HG02852 (cell line): ENCODE data around the gene SNX13.
A peak's percentile ranks its signal among the peaks of the same experiment; 100 is the strongest.

Experiments used
- ATAC-seq: cut with Tn5 transposase; IDR thresholded peaks from one replicate; pipeline ENCODE4 v1.9.1; 2021; ENCODE audit warnings: mild to moderate bottlenecking, moderate library complexity; ENCODE audit not compliant: unreplicated experiment

SNX13 gene

GRCh38 chr7:17940302-17940883 is at the start of gene SNX13:
TSS of gene SNX13 (minus strand) at chr7:17940494. CDS start at chr7:17940295, 199 bp downstream.
- ATAC-seq = peak; percentile 93

GRCh38 chr7:17989546-17989945 is 49.3 kb upstream of the SNX13 start:
- no peak for ATAC-seq

- ATAC-seq = no peak
These were observed 48.6 kb upstream of the SNX13 start for GRCh38 chr7:17988858-17989257.

- no peak for ATAC-seq
These were observed 47.8 kb upstream of the SNX13 start for GRCh38 chr7:17988141-17988540.

- no peak for ATAC-seq
These were observed 46.6 kb upstream of the SNX13 start for GRCh38 chr7:17986851-17987250.

- ATAC-seq = no peak
These were observed 45.4 kb upstream of the SNX13 start for GRCh38 chr7:17985473-17986239.

GRCh38 chr7:17984288-17984687 is 44.0 kb upstream of the SNX13 start:
- no peak for ATAC-seq

GRCh38 chr7:17983221-17984062 is 43.1 kb upstream of the SNX13 start:
- ATAC-seq = no peak

GRCh38 chr7:17976952-17977351 is 36.7 kb upstream of the SNX13 start:
- no peak for ATAC-seq

GRCh38 chr7:17971411-17971810 is 31.1 kb upstream of the SNX13 start:
- no peak for ATAC-seq

- ATAC-seq = no peak
These were observed 28.8 kb upstream of the SNX13 start for GRCh38 chr7:17968791-17969715.

- no peak for ATAC-seq
These were observed 26.4 kb upstream of the SNX13 start for GRCh38 chr7:17966706-17967105.

GRCh38 chr7:17965603-17966002 is 25.3 kb upstream of the SNX13 start:
- no peak for ATAC-seq

GRCh38 chr7:17963281-17963680 is 23.0 kb upstream of the SNX13 start:
- ATAC-seq = no peak

GRCh38 chr7:17962652-17963051 is 22.4 kb upstream of the SNX13 start:
- ATAC-seq = no peak

GRCh38 chr7:17957871-17958270 is 17.6 kb upstream of the SNX13 start:
- no peak for ATAC-seq

- ATAC-seq = peak; percentile 100
These were observed 12.1 kb upstream of the SNX13 start for GRCh38 chr7:17952387-17952786.

GRCh38 chr7:17951742-17952254 is 11.5 kb upstream of the SNX13 start:
- no peak for ATAC-seq

- no peak for ATAC-seq
These were observed 8.4 kb upstream of the SNX13 start for GRCh38 chr7:17948526-17949238.

GRCh38 chr7:17947620-17948019 is 7.3 kb upstream of the SNX13 start:
- ATAC-seq = no peak
